Progenitor cell of endocrine pancreas (in vitro differentiated cells): Measurements from ENCODE around the gene NCF4. TPM values are rescaled to one million over a fixed set of nuclear protein-coding genes. Genes with fewer than 3 reads are reported as not detected.

Experiments used
- DNase-seq: peaks from one replicate; pipeline ENCODE4 v3.0.0; 2021; ENCODE audit warnings: low spot score; ENCODE audit not compliant: unreplicated experiment
- H3K27ac Mint-ChIP-seq: 2 replicates; pipeline ENCODE4 v1.8.0; 2021; ENCODE audit warnings: mild to moderate bottlenecking, moderate library complexity, mixed read lengths
- H3K27me3 Mint-ChIP-seq: 2 replicates; pipeline ENCODE4 v1.8.0; 2021; ENCODE audit warnings: mixed read lengths
- H3K36me3 Mint-ChIP-seq: 2 replicates; pipeline ENCODE4 v1.8.0; 2022; ENCODE audit warnings: mixed read lengths; ENCODE audit not compliant: insufficient read depth
- H3K4me1 Mint-ChIP-seq: 2 replicates; pipeline ENCODE4 v1.8.0; 2021; ENCODE audit warnings: low read depth, mixed read lengths
- H3K4me3 Mint-ChIP-seq: 2 replicates; pipeline ENCODE4 v1.8.0; 2021; ENCODE audit warnings: low read depth, mild to moderate bottlenecking, moderate library complexity, mixed read lengths
- H3K9me3 Mint-ChIP-seq: 2 replicates; pipeline ENCODE4 v1.8.0; 2021; ENCODE audit warnings: low read depth, mixed read lengths
- CTCF ChIP-seq: fragments of 200-600 bp; sonication (generic); IDR thresholded peaks from one replicate; pipeline ENCODE4 v1.5.0; 2021; ENCODE audit warnings: antibody characterized with exemption, mild to moderate bottlenecking; ENCODE audit not compliant: unreplicated experiment
- total RNA-seq: library from RNA; stranded (reverse); gene quantifications from 2 replicates; pipeline ENCODE4 v1.2.1, GENCODE V29; 2021

NCF4 gene
- total RNA-seq, 1 donor from 2014 or later: not detected

DNA sequence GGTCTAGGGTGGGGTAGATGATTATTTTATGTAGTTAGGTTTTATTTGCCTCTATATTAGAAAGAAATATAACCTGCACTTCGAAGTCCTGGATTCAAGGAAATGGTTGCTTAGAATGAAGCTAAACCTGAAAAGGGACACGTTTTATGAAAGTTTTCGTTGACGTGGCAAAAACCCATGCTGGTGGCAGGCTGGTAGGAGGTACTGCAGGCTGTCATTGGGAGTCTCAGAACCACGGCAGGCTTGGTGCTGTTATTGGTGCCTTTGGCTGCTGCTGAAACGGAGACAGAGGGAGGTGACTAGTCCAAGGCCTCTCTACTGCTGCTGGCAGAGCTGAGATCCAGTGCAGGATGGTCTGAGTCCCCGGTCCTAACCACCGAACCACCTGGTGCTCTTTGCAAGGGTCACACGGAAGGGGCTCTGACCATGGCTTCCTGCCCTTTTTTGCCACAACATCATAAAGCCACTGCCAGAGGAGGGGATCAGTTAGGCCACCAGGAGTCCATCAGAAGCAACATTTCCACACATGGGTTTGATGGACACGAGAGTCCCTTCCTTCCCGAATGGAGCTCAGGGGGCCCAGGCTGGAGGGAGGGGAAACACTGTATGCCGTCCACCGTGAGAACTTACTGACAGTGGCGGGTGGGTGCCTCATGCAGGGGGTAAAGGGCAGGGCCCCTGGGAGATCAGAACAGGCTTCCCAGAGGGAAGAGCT, 66.1 kb downstream of the NCF4 start:
- Mint-ChIP-seq H3K27me3 (peaks cover 36% of the 10 kb centered on the region), H3K36me3 (no peaks in the 10 kb centered on the region), H3K9me3 (no peaks in the 10 kb centered on the region), H3K4me3 (no peak overlapping the region), H3K4me1 (no peaks in the 10 kb centered on the region), H3K27ac (no peak overlapping the region)
- TF ChIP-seq CTCF: no peak
- no peak for DNase-seq

Other genes with a start within 250 kb of the NCF4 start
- gene CACNG2, start 157.3 kb upstream of the NCF4 start, total RNA-seq: not detected in 2 replicates
- 52.3 and 57.7 TPM in 2 replicates for gene IFT27, start 84.9 kb upstream of the NCF4 start, total RNA-seq
- gene PVALB, start 44.0 kb upstream of the NCF4 start, total RNA-seq: not detected in 2 replicates
- not detected in 2 replicates for gene CSF2RB, start 52.6 kb downstream of the NCF4 start, total RNA-seq
- gene TST, start 158.4 kb downstream of the NCF4 start, total RNA-seq: 41.9 and 44.5 TPM in 2 replicates
- 98.2 and 101 TPM in 2 replicates for gene MPST, start 158.7 kb downstream of the NCF4 start, total RNA-seq
- gene KCTD17, start 190.7 kb downstream of the NCF4 start, total RNA-seq: 37.3 and 38.8 TPM in 2 replicates
- gene TMPRSS6, start 248.7 kb downstream of the NCF4 start, total RNA-seq: 12.6 and 16.4 TPM in 2 replicates